Measurements from ENCODE around the gene UBTD1.

- TF ChIP-seq ZNF274 (IDR thresholded peaks at IDR 0.05; ENCODE audit: low read depth, low read length) = no peak
- TF ChIP-seq YY1 (IDR thresholded peaks at IDR 0.05; ENCODE audit: insufficient read depth, insufficient read length) = no peak
- TF ChIP-seq SUZ12 (IDR thresholded peaks at IDR 0.05; ENCODE audit: extremely low read depth, insufficient read depth, insufficient read length) = no peak
Observed at GRCh38 chr10:97529685-97530465, 31.2 kb downstream of the UBTD1 start.
